HG03039 (cell line): ENCODE measurements around the gene ADCY7.
"Not testable (repeated sequence)": the region's sequence is repeated elsewhere in the genome, so short reads cannot be mapped to it uniquely, and the experiment has no call there.

Experiments
- ATAC-seq: cut with Tn5 transposase; IDR thresholded peaks from one replicate; pipeline ENCODE4 v1.9.1; 2021; ENCODE audit warnings: mild to moderate bottlenecking, moderate library complexity; ENCODE audit not compliant: unreplicated experiment

ADCY7 gene

GRCh38 chr16:50266337-50267091 is at the start of gene ADCY7:
Gene ADCY7 (plus strand): TSS chr16:50266551. CDS start chr16:50288180, 21,629 bp downstream.
- ATAC-seq = peak; percentile 79

- ATAC-seq = no peak
Observed at GRCh38 chr16:50219402-50219975, 46.9 kb upstream of the ADCY7 start.

DNA sequence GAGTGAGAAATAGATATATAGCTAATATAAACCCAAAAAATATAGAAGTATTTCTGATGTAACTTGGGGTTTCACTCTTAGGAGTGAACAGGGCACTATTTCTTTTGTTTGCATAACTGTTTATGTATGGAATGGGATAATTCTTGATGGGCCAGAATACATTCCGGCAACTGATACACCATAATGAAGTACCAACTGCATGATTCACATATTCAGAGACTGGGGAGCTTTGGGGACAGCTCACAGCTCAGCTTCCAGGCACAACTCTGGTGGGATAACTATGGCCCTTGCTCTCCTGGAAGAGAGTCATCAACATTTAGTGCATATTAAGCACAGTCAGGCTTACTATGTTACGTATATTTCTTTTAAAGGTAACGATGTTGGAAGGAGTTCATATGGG is 42.1 kb upstream of the ADCY7 start:
- ATAC-seq = no peak

DNA sequence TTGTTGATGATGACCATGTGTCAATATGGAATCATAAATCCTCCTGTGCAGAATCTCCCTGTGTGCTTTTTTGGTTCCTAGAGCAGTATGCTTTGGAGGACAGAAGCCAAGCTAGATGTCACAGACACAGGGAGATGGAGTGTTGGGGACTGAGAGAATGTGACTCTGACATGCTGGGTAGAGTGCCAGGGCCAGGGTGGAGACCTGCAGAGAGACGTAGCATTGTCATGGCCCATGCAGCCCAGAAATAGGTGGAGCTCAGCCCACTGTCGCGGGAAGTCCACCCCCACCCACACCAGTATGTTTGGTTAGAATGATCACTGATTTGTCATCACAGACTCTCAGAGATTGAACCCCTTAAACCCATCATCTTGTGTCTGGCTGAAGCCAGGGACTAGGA is 39.2 kb upstream of the ADCY7 start:
- no peak for ATAC-seq

DNA sequence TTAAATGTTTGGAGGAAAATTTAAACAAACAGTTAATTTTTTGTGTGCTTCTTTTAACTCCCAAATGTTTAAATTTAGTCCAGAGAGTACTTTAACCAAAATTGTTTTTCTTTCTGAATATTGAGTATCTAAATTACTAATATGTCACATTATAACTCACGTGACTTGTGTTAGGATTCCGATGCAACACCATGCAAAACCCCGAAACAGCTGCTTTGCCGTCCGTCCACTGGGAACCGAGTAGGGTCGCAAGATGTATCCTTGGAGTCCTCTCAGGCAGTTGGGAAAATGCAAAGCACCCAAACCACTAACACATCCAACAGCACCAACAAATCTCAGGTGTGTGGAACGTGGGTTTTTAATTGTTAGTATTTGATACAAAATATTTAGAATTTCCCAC is 38.7 kb upstream of the ADCY7 start:
- ATAC-seq = no peak

- no peak for ATAC-seq
Observed at GRCh38 chr16:50228364-50228868, 37.9 kb upstream of the ADCY7 start.

GRCh38 chr16:50229149-50229726 is 37.1 kb upstream of the ADCY7 start:
- ATAC-seq = no peak

GRCh38 chr16:50234771-50235556 is 31.4 kb upstream of the ADCY7 start:
- no peak for ATAC-seq

- ATAC-seq = no peak
Observed at GRCh38 chr16:50235581-50235980, 30.8 kb upstream of the ADCY7 start.

DNA sequence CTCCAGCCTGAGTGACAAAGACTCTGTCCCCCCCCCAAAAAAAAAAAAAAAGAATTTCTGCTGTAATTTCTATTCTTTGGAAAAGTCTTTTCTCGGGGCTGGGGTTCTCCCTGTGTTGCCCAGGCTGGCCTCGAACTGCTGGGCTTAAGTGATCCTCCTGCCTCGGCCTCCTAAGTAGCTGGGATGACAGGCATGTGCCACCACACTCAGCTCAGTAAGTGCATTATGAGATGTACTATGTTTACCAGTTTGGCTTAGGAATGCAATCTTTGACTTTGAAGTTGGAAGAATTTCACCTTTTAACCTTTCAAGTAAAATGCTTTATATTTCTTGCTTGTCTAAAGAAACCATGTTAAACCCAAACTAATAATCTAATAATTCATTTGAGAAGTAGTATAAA is 28.0 kb upstream of the ADCY7 start:
- no peak for ATAC-seq

- no peak for ATAC-seq
Observed at GRCh38 chr16:50238868-50239301, 27.5 kb upstream of the ADCY7 start.

DNA sequence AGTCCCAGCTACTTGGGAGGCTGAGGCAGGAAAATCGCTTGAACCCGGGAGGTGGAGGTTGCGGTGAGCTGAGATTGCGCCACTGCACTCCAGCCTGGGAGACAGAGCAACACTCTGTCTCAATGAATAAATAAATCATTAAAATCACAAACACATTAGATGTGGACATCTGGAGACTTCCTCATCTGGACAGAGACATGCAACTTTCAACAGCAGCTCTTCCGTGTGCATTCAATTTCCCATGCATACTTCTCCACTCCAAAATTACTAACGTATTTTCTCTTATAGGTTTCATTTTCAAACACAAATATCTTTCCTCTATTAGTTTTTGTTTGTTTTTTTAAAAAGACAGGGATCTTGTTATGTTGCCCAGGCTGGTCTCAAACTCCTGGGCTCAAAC is 23.3 kb upstream of the ADCY7 start:
- not testable (repeated sequence) for ATAC-seq

- ATAC-seq = no peak
Observed at GRCh38 chr16:50244140-50244503, 22.2 kb upstream of the ADCY7 start.

GRCh38 chr16:50244504-50245416 is 21.6 kb upstream of the ADCY7 start:
- no peak for ATAC-seq

DNA sequence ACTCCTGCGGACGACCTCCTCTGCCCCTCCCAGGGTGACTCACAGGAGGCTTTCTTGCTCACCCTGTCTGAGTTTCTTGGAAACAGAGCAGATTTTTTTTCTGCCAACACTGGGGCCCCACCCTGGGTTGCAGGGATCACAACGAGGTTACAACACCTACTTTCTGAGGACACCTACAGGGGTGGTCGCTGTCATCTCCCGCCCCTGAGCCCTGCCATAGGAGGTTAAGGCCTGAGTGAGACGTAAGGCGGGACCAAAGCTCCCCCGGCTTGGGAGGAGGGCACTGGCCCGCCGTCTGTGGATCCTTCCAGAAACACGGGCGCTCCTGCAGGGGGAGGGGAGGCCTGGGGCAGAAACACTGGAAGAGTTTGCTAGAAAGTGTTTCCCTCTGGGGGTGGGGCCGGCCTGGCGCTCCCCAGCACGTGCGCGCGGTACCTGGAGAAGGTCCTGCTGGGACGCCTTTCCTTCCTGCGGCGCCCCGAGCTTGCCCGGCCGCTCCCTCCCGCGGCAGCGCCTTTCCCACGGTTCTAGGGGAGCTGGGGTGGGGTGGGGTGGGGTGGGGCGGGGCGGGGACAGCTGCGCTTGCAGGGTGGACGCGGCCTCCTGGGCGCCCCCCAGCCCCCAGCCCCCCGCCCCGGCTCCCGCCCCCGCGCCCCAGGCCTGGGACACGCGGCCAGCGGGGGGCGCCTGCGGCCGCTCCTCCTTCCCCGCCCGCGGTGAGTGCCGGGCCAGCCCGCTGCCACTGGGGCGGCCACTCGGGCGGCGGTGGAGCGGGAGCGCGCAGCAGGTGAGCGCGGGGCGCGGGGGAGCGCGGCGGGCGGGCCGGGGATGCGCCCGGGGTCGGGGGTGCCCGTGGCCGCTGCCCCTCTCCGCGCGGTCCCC is 20.7 kb upstream of the ADCY7 start:
- no peak for ATAC-seq

DNA sequence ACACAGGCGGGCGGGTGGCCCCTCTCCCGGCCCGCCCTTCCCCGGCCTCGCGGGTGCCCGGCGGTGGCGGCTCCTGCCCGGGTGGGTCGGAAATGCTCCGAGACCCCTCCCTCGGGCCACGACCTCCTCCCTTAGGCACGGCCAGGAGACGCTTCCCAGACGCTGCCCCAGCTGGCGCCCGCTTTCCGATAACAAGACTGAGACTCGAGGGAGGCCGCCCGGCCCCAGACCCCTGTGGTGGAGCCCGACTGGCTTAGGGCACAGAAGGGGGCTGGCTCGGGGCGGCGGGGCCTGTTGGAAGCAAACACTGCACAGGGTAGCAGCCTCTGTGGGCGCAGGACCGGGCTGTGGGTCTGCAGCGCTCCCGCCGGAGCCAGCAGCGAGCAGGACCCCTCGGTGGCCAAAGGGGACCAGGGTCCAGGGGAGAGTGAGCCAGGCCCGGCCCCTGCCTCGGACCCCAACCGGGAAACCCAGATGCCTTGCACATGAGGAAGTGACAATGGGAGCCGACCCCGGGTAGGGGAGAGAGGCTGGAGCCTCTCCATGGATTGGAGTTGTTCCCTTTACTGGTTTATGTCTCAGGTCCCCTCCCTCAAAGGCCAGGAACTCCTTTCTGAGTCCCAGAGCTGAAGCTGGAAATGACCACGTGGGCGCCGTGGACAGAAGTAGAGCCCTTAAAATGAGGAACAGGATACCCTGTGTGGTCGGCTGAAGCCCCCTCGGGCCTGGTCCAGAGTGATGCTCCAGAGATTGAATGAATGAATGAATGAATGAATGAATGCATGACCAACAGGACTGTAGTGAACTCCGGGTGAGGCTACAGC is 19.8 kb upstream of the ADCY7 start:
- ATAC-seq = no peak

DNA sequence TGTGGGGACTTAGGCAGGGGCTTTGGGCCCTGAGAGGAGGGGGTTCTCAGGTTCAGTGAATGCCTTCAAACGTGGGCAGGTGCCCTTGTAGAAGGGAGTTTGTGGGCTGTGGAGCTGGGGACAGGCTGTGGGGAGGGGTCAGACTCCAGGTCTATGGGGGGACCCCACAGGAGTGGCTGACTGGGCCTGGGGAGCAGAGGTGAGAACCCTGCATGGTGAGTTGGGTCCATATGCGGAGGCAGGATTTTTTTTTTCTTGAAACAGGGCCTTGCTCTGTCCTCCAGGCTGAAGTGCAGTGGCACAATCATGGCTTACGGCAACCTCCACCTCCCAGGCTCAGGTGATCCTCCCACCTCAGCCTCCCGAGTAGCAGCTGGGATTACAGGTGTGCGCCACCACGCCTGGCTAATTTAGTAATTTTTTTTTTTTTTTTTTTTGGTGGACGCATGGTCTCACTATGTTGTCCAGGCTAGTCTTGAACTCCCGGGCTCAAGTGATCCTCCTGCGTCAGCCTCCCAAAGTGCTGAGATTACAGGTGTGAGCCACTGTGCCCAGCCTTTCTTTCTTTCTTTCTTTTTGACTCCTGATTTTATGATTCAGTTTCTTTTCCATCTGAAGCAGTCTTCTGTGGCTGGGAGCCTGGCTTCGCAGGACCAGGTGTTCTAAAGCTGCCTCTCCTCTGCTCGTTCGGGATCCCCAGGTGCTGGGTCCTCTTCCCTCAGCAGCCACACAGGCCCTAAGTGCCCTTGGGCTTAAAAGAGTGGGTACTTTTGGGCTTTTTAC is 19.0 kb upstream of the ADCY7 start:
- ATAC-seq = no peak
